OCI-LY1 (cell line): ENCODE results near the gene SPATA33.
"Not testable (repeated sequence)": the region's sequence is repeated elsewhere in the genome, so short reads cannot be mapped to it uniquely, and the experiment has no call there.

Source experiments
- EZH2 ChIP-seq: fragments of 200-600 bp; sonication (generic), shearing (Covaris generic); IDR thresholded peaks from 2 replicates; pipeline ENCODE4 v1.8.0; 2017; ENCODE audit warnings: borderline replicate concordance, mixed run types, mild to moderate bottlenecking, antibody characterized with exemption, low read length, moderate library complexity, mixed read lengths
- TF ChIP-seq, protein P1 (sequence below): fragments of 200-600 bp; sonication (generic), shearing (Covaris generic); IDR thresholded peaks from 2 replicates; pipeline ENCODE4 v1.5.1; 2017; ENCODE audit warnings: mild to moderate bottlenecking, antibody characterized with exemption, low read length, moderate library complexity, mixed read lengths

DNA sequence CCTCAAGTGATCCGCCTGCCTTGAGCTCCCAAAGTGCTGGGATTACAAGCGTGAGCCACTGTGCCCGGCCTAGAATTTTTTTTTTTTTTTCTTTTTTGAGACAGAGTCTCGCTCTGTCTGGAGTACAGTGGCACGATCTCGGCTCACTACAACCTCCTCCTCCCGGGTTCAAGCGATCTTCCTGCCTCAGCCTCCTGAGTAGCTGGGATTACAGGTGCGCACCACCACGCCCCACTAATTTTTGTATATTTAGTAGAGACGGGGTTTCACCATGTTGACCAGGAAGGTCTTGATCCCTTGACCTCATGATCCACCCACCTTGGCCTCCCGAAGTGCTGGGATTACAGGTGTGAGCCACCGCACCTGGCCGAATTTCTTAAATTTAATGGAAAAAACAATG lies 41.1 kb downstream of the SPATA33 start:
- TF ChIP-seq EZH2, result not testable (repeated sequence)
- TF ChIP-seq, protein P1, sequence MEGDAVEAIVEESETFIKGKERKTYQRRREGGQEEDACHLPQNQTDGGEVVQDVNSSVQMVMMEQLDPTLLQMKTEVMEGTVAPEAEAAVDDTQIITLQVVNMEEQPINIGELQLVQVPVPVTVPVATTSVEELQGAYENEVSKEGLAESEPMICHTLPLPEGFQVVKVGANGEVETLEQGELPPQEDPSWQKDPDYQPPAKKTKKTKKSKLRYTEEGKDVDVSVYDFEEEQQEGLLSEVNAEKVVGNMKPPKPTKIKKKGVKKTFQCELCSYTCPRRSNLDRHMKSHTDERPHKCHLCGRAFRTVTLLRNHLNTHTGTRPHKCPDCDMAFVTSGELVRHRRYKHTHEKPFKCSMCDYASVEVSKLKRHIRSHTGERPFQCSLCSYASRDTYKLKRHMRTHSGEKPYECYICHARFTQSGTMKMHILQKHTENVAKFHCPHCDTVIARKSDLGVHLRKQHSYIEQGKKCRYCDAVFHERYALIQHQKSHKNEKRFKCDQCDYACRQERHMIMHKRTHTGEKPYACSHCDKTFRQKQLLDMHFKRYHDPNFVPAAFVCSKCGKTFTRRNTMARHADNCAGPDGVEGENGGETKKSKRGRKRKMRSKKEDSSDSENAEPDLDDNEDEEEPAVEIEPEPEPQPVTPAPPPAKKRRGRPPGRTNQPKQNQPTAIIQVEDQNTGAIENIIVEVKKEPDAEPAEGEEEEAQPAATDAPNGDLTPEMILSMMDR, result not testable (repeated sequence)
